Stomach (tissue), 4 donors: ENCODE data around the gene STK38L.

Source experiments
- CTCF ChIP-seq, 7 experiments: fragments of 450-650 bp in 4 of 7; fragments of 200-600 bp in 3 of 7; sonication (generic) in 3 of 7; IDR thresholded peaks; one replicate each; pipeline ENCODE4 v1.5.1; 2016 to 2019; ENCODE audit warnings: antibody characterized with exemption in 7 of 7, control low read depth in 2 of 7, mild to moderate bottlenecking in 1 of 7
- EP300 ChIP-seq: sonication (generic); formaldehyde crosslinking; IDR thresholded peaks from one replicate; pipeline ENCODE4 v1.6.1; 2017; ENCODE audit warnings: antibody characterized with exemption
- POLR2A ChIP-seq, 4 donors: fragments of 450-650 bp; IDR thresholded peaks; one replicate each; pipeline ENCODE4 v1.6.1; 2016; ENCODE audit warnings: antibody characterized with exemption in 4 of 4, control low read depth in 2 of 4, mild to moderate bottlenecking in 1 of 4, moderate library complexity in 1 of 4
- POLR2AphosphoS5 ChIP-seq, 3 donors: sonication (generic); formaldehyde crosslinking; IDR thresholded peaks; one replicate each; pipeline ENCODE4 v1.6.1; 2016; ENCODE audit warnings: antibody characterized with exemption in 3 of 3

- TF ChIP-seq EP300: no peak
- TF ChIP-seq CTCF (IDR thresholded peaks at IDR 0.05): peak in 3 of 7 experiments; percentile 32 to 59 (median 56)
- TF ChIP-seq POLR2A (IDR thresholded peaks at IDR 0.05): no peak
- TF ChIP-seq POLR2AphosphoS5 (IDR thresholded peaks at IDR 0.05): no peak
Observed at GRCh38 chr12:27305673-27306456, 61.8 kb downstream of the STK38L start.
